Measurements from ENCODE around the gene PPP1R12B. TPM values are rescaled to one million over a fixed set of nuclear protein-coding genes. Genes with fewer than 3 reads are reported as not detected.

PPP1R12B gene
- total RNA-seq, 1 experiment from 2014 or later: 13.1 TPM

- in situ Hi-C loops (cut with HindIII; ENCODE audit: low pct_unique_long_range_greater_than_20kb, low sequenced_read_pairs) (no loop called here), intact Hi-C loops (cut with micrococcal nuclease; ENCODE audit: unreplicated experiment) (no loop called here)
- Histone ChIP-seq H3K4me1 (ENCODE audit: control insufficient read depth, insufficient read depth, low read length) (peaks cover 13% of the 10 kb centered on the region), H3K9me3 (ENCODE audit: control insufficient read depth, insufficient read depth, low read depth, low read length) (no peaks in the 10 kb centered on the region), H3K27me3 (ENCODE audit: control insufficient read depth, insufficient read depth, low read length) (no peaks in the 10 kb centered on the region), H3K4me3 (ENCODE audit: low read depth in 2 of 2, low read length in 2 of 2) (no peak overlapping the region), H3K36me3 (ENCODE audit: control insufficient read depth, insufficient read depth, low read length) (no peaks in the 10 kb centered on the region), H3K27ac (ENCODE audit: low read length) (no peak overlapping the region)
- no TSS peak for BruUV-seq (replicated peaks)
- CTCF ChIA-PET: no interaction called here
- POLR2A ChIA-PET: no interaction called here
- ATAC-seq: no peak
- TF ChIP-seq TCF7L2 (IDR thresholded peaks at IDR 0.05; ENCODE audit: low read depth, low read length): no peak
- DNase-seq (ENCODE audit: low read depth, low spot score): no peak
Measured at GRCh38 chr1:202592146-202592545, 243.6 kb downstream of the PPP1R12B start.

- Histone ChIP-seq H3K9me3 (ENCODE audit: control insufficient read depth, insufficient read depth, low read depth, low read length) (no peaks in the 10 kb centered on the region), H3K27ac (ENCODE audit: low read length) (no peak overlapping the region), H3K4me3 (ENCODE audit: low read depth in 2 of 2, low read length in 2 of 2) (no peak overlapping the region), H3K27me3 (ENCODE audit: control insufficient read depth, insufficient read depth, low read length) (no peaks in the 10 kb centered on the region), H3K36me3 (ENCODE audit: control insufficient read depth, insufficient read depth, low read length) (no peaks in the 10 kb centered on the region), H3K4me1 (ENCODE audit: control insufficient read depth, insufficient read depth, low read length) (peaks cover 11% of the 10 kb centered on the region)
- no peak for DNase-seq (ENCODE audit: low read depth, low spot score)
- ChIA-PET CTCF (no interaction called here), POLR2A (no interaction called here)
- TF ChIP-seq TCF7L2 (IDR thresholded peaks at IDR 0.05; ENCODE audit: low read depth, low read length) (no peak), SIN3A (IDR thresholded peaks at IDR 0.05; ENCODE audit: borderline replicate concordance, insufficient read depth, low read depth, low read length) (no peak), POLR2AphosphoS5 (IDR thresholded peaks at IDR 0.05; ENCODE audit: low read depth, low read length) (no peak), REST (IDR thresholded peaks at IDR 0.05; ENCODE audit: insufficient read depth in 1 of 2, low read depth in 2 of 2, low read length in 1 of 2) (no peak), CTCF (IDR thresholded peaks at IDR 0.05) (no peak)
- intact Hi-C loops (cut with micrococcal nuclease; ENCODE audit: unreplicated experiment): no loop called here
- BruUV-seq (replicated peaks): no TSS peak
- ATAC-seq: no peak
- in situ Hi-C loops (cut with HindIII; ENCODE audit: low pct_unique_long_range_greater_than_20kb, low sequenced_read_pairs): no loop called here
Measured at GRCh38 chr1:202593845-202594244, 245.3 kb downstream of the PPP1R12B start.

- Histone ChIP-seq H3K27ac (ENCODE audit: low read length) (no peak overlapping the region), H3K9me3 (ENCODE audit: control insufficient read depth, insufficient read depth, low read depth, low read length) (no peaks in the 10 kb centered on the region), H3K27me3 (ENCODE audit: control insufficient read depth, insufficient read depth, low read length) (no peaks in the 10 kb centered on the region), H3K36me3 (ENCODE audit: control insufficient read depth, insufficient read depth, low read length) (no peaks in the 10 kb centered on the region), H3K4me1 (ENCODE audit: control insufficient read depth, insufficient read depth, low read length) (no peaks in the 10 kb centered on the region), H3K4me3 (ENCODE audit: low read depth in 2 of 2, low read length in 2 of 2) (no peak overlapping the region)
- DNase-seq (ENCODE audit: low read depth, low spot score) (no peak), ATAC-seq (no peak)
- intact Hi-C loops (cut with micrococcal nuclease; ENCODE audit: unreplicated experiment): no loop called here
- POLR2A ChIA-PET: no interaction called here
- no peak for TF ChIP-seq TCF7L2 (IDR thresholded peaks at IDR 0.05; ENCODE audit: low read depth, low read length)
- TF ChIP-seq POLR2AphosphoS5 (IDR thresholded peaks at IDR 0.05; ENCODE audit: low read depth, low read length): no peak
- TF ChIP-seq REST (IDR thresholded peaks at IDR 0.05; ENCODE audit: insufficient read depth in 1 of 2, low read depth in 2 of 2, low read length in 1 of 2): no peak
- no peak for TF ChIP-seq SIN3A (IDR thresholded peaks at IDR 0.05; ENCODE audit: borderline replicate concordance, insufficient read depth, low read depth, low read length)
- CTCF ChIA-PET: no interaction called here
- in situ Hi-C loops (cut with HindIII; ENCODE audit: low pct_unique_long_range_greater_than_20kb, low sequenced_read_pairs): no loop called here
- no TSS peak for BruUV-seq (replicated peaks)
Measured at GRCh38 chr1:202596638-202597037, 248.1 kb downstream of the PPP1R12B start.

Measured in Panc1 (cell line).